Endothelial cell (in vitro differentiated cells): ENCODE measurements around the gene PUS1. TPM values are rescaled to one million over a fixed set of nuclear protein-coding genes. Genes with fewer than 3 reads are reported as not detected.
A peak's percentile ranks its signal among the peaks of the same experiment; 100 is the strongest.

ENCODE experiments used
- DNase-seq: peaks from one replicate; pipeline ENCODE4 v3.0.0; 2021; ENCODE audit warnings: low spot score
- H3K27ac Mint-ChIP-seq: one replicate; pipeline ENCODE4 v1.8.0; 2021; ENCODE audit warnings: mixed read lengths, inconsistent platforms; ENCODE audit not compliant: unreplicated experiment
- H3K27me3 Mint-ChIP-seq: one replicate; pipeline ENCODE4 v1.8.0; 2021; ENCODE audit warnings: mild to moderate bottlenecking, moderate library complexity, mixed read lengths, inconsistent platforms; ENCODE audit not compliant: unreplicated experiment
- H3K36me3 Mint-ChIP-seq: one replicate; pipeline ENCODE4 v1.8.0; 2021; ENCODE audit warnings: mild to moderate bottlenecking, low read depth, mixed read lengths, inconsistent platforms; ENCODE audit not compliant: unreplicated experiment
- H3K4me1 Mint-ChIP-seq: one replicate; pipeline ENCODE4 v1.8.0; 2021; ENCODE audit warnings: mild to moderate bottlenecking, mixed read lengths, inconsistent platforms; ENCODE audit not compliant: unreplicated experiment
- H3K4me3 Mint-ChIP-seq: one replicate; pipeline ENCODE4 v1.8.0; 2021; ENCODE audit warnings: mild to moderate bottlenecking, mixed read lengths, inconsistent platforms; ENCODE audit not compliant: unreplicated experiment
- H3K9me3 Mint-ChIP-seq: one replicate; pipeline ENCODE4 v1.8.0; 2021; ENCODE audit warnings: mixed read lengths, inconsistent platforms; ENCODE audit not compliant: unreplicated experiment
- CTCF ChIP-seq: fragments of 200-600 bp; sonication (generic); IDR thresholded peaks from one replicate; pipeline ENCODE4 v1.5.0; 2021; ENCODE audit warnings: antibody characterized with exemption; ENCODE audit not compliant: unreplicated experiment
- total RNA-seq: library from RNA; stranded (reverse); fragmentation: NEBNext Ultra II Directional; extraction: Animal tissue kit (Norgen Biotek cat#: 25700); gene quantifications from one replicate; pipeline ENCODE4 v1.2.1, GENCODE V29; 2021; ENCODE audit not compliant: unreplicated experiment

Gene PUS1
- total RNA-seq, 1 donor from 2014 or later = 25.8 TPM

DNA sequence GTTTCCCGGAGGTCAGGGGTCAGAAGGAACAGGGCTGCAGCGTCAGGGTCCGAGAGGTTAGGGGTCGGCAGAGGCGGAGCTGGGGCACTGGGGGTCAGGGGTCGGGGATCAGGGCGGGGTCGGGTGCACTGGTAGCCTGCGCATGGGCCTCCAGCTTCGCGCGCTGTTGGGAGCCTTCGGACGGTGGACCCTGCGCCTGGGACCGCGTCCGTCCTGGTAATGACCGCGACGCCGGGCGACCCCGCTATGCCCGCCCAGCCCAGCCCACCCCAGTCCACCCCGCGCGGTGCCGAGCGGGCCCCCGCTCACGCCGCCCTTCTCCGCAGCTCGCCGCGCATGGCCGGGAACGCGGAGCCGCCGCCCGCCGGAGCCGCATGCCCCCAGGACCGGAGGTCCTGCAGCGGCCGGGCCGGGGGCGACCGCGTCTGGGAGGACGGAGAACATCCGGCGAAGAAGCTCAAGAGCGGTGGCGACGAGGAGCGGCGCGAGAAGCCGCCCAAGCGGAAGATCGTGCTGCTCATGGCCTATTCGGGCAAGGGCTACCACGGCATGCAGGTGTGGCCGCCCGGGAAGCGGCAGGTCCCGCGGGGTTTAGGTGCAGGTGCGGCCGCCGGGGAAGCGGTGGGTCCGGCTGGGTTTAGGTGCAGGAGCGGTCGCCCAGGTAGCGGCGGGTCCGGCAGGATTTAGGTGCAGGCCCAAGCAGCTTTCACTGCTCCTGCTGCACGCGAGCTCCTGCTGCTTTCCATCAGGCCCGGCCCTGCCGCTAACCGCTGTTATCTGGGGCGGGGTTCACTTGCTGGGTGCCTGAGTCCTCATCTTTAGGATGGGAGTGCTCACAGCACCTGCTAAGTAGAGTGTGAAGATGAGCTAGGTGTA is 743 bp downstream of the PUS1 start:
- peaks cover 7% of the 10 kb centered on the region for H3K27me3 Mint-ChIP-seq
- H3K4me3 Mint-ChIP-seq = peak overlapping the region; percentile 95
- no peak for TF ChIP-seq CTCF

DNA sequence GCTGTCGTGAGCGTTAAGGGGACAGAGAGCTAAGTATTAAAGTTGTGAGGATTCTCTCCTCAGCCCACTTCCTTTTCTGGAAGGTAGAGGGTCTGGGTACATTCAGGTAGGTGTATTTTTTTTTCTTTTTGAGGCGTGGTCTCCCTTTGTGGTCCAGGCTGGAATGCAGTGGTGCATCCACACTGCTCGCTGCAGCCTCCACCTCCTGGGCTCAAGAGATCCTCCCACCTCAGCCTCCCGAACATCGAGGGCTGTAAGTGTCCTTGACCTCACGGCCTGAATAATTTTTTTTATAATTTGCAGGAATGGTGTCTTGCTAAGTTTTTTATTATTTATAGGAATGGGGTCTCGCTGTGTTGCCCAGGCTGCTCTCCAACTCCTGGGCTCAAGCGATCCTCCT is 1.4 kb downstream of the PUS1 start:
- DNase-seq = no peak
- TF ChIP-seq CTCF = no peak
- Mint-ChIP-seq H3K4me3 (peak overlapping the region; percentile 89), H3K9me3 (no peaks in the 10 kb centered on the region), H3K27me3 (peaks cover 6% of the 10 kb centered on the region), H3K36me3 (peaks cover 22% of the 10 kb centered on the region), H3K4me1 (peaks cover 5% of the 10 kb centered on the region), H3K27ac (no peak overlapping the region)

More for the DNA sequence above, 743 bp downstream of the PUS1 start:
- Mint-ChIP-seq H3K27ac (peak overlapping the region; percentile 18), H3K9me3 (no peaks in the 10 kb centered on the region), H3K36me3 (peaks cover 22% of the 10 kb centered on the region), H3K4me1 (peaks cover 5% of the 10 kb centered on the region)
- DNase-seq = peak; percentile 41

GRCh38 chr12:131933387-131933786 is 4.3 kb downstream of the PUS1 start:
- Mint-ChIP-seq H3K9me3 (no peaks in the 10 kb centered on the region), H3K4me3 (peak overlapping the region; percentile 70), H3K27me3 (peaks cover under 1% of the 10 kb centered on the region), H3K36me3 (peaks cover 17% of the 10 kb centered on the region), H3K27ac (no peak overlapping the region), H3K4me1 (peaks cover 5% of the 10 kb centered on the region)
- no peak for TF ChIP-seq CTCF
- DNase-seq = no peak

GRCh38 chr12:131934535-131934934 is 5.5 kb downstream of the PUS1 start:
- peaks cover 17% of the 10 kb centered on the region for H3K36me3 Mint-ChIP-seq
- TF ChIP-seq CTCF = no peak

DNA sequence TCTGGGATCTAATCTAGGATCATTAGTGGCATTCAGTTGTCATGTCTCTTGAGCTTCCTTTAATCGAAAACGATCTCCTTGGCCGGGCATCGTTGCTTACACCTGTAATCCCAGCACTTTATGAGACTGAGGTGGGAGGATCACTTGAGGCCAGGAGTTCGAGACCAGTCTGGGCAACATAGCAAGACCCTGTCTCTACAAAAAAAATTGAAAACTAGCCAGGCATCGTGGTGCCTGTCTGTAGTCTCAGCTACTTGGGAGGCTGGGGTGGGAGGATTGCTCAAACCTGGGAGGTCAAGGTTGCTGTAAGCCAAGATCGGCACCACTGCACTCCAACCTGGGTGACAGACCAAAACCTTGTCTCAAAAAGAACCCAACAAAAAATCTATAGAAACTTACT is 9.0 kb downstream of the PUS1 start:
- no peak for TF ChIP-seq CTCF
- Mint-ChIP-seq H3K4me1 (no peaks in the 10 kb centered on the region), H3K9me3 (no peaks in the 10 kb centered on the region), H3K36me3 (peaks cover 14% of the 10 kb centered on the region), H3K27ac (no peak overlapping the region), H3K4me3 (no peak overlapping the region), H3K27me3 (no peaks in the 10 kb centered on the region)
- no peak for DNase-seq

More at GRCh38 chr12:131934535-131934934, 5.5 kb downstream of the PUS1 start:
- DNase-seq = no peak
- no peaks in the 10 kb centered on the region for H3K9me3 Mint-ChIP-seq
- no peaks in the 10 kb centered on the region for H3K27me3 Mint-ChIP-seq
- H3K27ac Mint-ChIP-seq = no peak overlapping the region
- H3K4me3 Mint-ChIP-seq = no peak overlapping the region
- H3K4me1 Mint-ChIP-seq = peaks cover 5% of the 10 kb centered on the region
